Fibroblast of lung (primary cell): ENCODE results near the gene SLC25A53. TPM values are rescaled to one million over a fixed set of nuclear protein-coding genes. Genes with fewer than 3 reads are reported as not detected.
A peak's percentile ranks its signal among the peaks of the same experiment; 100 is the strongest.

Source experiments
- DNase-seq, 2 donors: peaks; one replicate each; pipeline versions ENCODE4 v3.0.0 to v3.0.0-alpha.2; 2010; ENCODE audit warnings: low read depth in 2 of 2
- H2AFZ ChIP-seq: 2 replicates; pipeline ENCODE4 v1.5.1; 2012; ENCODE audit warnings: low read length, control low read depth, inconsistent platforms
- H3K27ac ChIP-seq: 2 replicates; pipeline ENCODE4 v1.5.1; 2011; ENCODE audit warnings: low read length, control low read depth; ENCODE audit not compliant: insufficient read depth
- H3K27me3 ChIP-seq: 2 replicates; pipeline ENCODE4 v1.5.1; 2011; ENCODE audit warnings: mild to moderate bottlenecking, low read length; ENCODE audit not compliant: control insufficient read depth, insufficient read depth
- H3K36me3 ChIP-seq: 2 replicates; pipeline ENCODE4 v1.5.1; 2011; ENCODE audit warnings: low read length; ENCODE audit not compliant: control insufficient read depth, insufficient read depth
- H3K4me1 ChIP-seq: 2 replicates; pipeline ENCODE4 v1.5.1; 2011; ENCODE audit warnings: low read length; ENCODE audit not compliant: control insufficient read depth, insufficient read depth; ENCODE audit errors: extremely low read depth
- H3K4me2 ChIP-seq: 2 replicates; pipeline ENCODE4 v1.5.1; 2011; ENCODE audit warnings: low read length, control low read depth; ENCODE audit not compliant: insufficient read depth; ENCODE audit errors: extremely low read depth
- H3K4me3 ChIP-seq, 4 experiments: fragments of 200-600 bp in 1 of 4; sonication (generic) in 1 of 4; replicated peaks in 1 of 4; 2 replicates each; pipeline ENCODE4 v1.5.1; 2011 to 2016; ENCODE audit warnings: low read length in 4 of 4, low read depth in 3 of 4, mild to moderate bottlenecking in 3 of 4, control low read depth in 2 of 4, inconsistent platforms in 1 of 4, mixed read lengths in 1 of 4; ENCODE audit not compliant: insufficient read depth in 1 of 4; ENCODE audit errors: control extremely low read depth in 1 of 4
- H3K79me2 ChIP-seq: 2 replicates; pipeline ENCODE4 v1.5.1; 2012; ENCODE audit warnings: mild to moderate bottlenecking, low read length, inconsistent platforms; ENCODE audit not compliant: control insufficient read depth, insufficient read depth
- H3K9ac ChIP-seq: 2 replicates; pipeline ENCODE4 v1.5.1; 2011; ENCODE audit warnings: mild to moderate bottlenecking, low read length, control low read depth; ENCODE audit not compliant: insufficient read depth
- H3K9me3 ChIP-seq: 2 replicates; pipeline ENCODE4 v1.5.1; 2012; ENCODE audit warnings: low read depth, low read length; ENCODE audit not compliant: control insufficient read depth, insufficient read depth
- H4K20me1 ChIP-seq: 2 replicates; pipeline ENCODE4 v1.5.1; 2011; ENCODE audit warnings: low read length; ENCODE audit not compliant: control insufficient read depth, insufficient read depth; ENCODE audit errors: extremely low read depth
- EZH2 ChIP-seq: IDR thresholded peaks from 2 replicates; pipeline ENCODE4 v1.5.1; 2012; ENCODE audit warnings: low read length, control low read depth, mild to moderate bottlenecking; ENCODE audit errors: missing control alignments
- polyA minus RNA-seq: library from RNA; depleted of rRNA, polyadenylated mRNA; stranded (reverse); fragments of >200 nt; gene quantifications from 2 replicates; pipeline ENCODE4 v1.2.3, GENCODE V29; 2011; ENCODE audit warnings: low replicate concordance
- polyA plus RNA-seq, 2 donors: library from polyadenylated mRNA; depleted of rRNA in 1 of 2; stranded (reverse) in 1 of 2; unstranded in 1 of 2; fragments of >200 nt; gene quantifications; 2 replicates each; pipeline ENCODE4 v1.2.1, GENCODE V29; 2011 to 2012; ENCODE audit warnings: missing spikeins in 1 of 2
- total RNA-seq: library from RNA; depleted of rRNA; stranded (reverse); fragments of >200 nt; gene quantifications from 2 replicates; pipeline ENCODE4 v1.2.1, GENCODE V29; 2014
- TF ChIP-seq, protein P1 (sequence below), 2 donors: IDR thresholded peaks in 1 of 2; conservative IDR thresholded peaks in 1 of 2; 1 replicate in 1 of 2; 2 replicates in 1 of 2; pipeline ENCODE4 v1.5.1; 2011 to 2012; ENCODE audit warnings: low read length in 2 of 2, control low read depth in 1 of 2, inconsistent platforms in 1 of 2, low read depth in 1 of 2, mild to moderate bottlenecking in 1 of 2

SLC25A53 gene, protein sequence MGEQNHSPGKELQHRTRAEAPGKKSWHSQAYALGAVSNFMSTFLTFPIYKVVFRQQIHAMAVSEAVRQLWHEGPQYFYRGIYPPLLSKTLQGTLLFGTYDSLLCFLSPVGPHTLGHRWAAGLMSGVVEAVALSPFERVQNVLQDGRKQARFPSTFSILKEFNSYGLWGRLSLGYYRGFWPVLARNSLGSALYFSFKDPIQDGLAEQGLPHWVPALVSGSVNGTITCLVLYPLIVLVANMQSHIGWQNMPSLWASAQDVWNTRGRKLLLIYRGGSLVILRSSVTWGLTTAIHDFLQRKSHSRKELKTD
- total RNA-seq (13.4 and 13.7 TPM in 2 replicates), polyA plus RNA-seq (5.4 and 5.9 TPM in 2 replicates), polyA minus RNA-seq (5.7 and 6.0 TPM in 2 replicates)
- polyA plus RNA-seq (2012): 5.0 and 5.3 TPM in 2 replicates

DNA sequence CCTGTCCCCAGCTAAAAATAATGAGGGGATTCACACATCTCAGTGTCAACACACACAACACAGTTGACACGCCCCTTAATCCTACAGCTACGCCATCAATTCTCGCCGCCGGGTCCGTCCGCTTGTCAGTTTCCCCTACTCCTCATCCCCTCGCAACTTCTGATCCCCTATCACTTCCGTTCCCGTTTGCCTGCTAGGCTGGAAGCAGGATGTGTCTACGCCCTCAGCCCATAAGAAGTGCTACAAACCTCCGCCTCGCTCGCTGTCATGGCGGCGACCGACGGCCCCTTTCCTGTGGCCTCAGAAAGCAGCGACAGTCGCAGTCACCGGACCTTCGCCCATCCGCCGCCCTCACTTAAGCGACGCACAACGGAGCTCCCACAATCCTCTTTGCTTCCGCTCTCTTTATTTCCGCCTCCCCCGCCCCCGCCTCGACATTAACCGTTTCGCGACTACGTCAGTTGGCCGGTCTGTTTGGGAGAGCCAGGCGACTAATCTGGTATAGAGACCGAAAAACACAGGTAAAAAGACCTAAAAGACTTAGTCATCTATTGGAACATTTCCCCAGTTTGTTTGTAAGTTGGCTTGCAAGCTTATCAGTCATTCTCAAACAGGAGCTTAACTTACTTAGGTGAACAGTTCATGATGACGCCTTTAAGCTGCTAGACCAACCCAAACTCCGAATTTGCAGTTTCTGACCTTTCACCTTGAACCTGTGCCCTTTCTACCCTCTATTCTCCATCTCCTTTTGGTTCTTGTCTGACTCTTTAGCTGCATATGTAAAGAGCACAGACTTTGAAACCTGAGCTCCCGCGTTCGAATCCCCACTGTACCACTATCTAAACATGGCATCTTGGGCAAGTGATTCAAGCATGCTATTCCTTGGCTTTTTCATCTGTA, at the start of gene SLC25A53:
Gene SLC25A53, minus strand, starts transcription at position 380 of the 900 bp plus-strand sequence. CDS start 51,752 bp downstream, outside the sequence.
- Histone ChIP-seq H3K27ac (peak within 1 kb of the TSS; percentile 89), H3K4me2 (peak within 1 kb of the TSS; percentile 64), H2AFZ (peak within 1 kb of the TSS; percentile 94), H3K4me1 (no peaks in the 10 kb centered on the region), H3K27me3 (no peaks in the 10 kb centered on the region), H3K4me3 (peak within 1 kb of the TSS; percentile 47 to 88 (median 72)), H4K20me1 (no peaks in the 10 kb centered on the region), H3K36me3 (no peaks in the 10 kb centered on the region), H3K79me2 (peaks cover 6% of the 10 kb centered on the region), H3K9me3 (no peaks in the 10 kb centered on the region), H3K9ac (peak within 1 kb of the TSS; percentile 88)
- DNase-seq: peak; percentile 77 to 82
- TF ChIP-seq, protein P1, sequence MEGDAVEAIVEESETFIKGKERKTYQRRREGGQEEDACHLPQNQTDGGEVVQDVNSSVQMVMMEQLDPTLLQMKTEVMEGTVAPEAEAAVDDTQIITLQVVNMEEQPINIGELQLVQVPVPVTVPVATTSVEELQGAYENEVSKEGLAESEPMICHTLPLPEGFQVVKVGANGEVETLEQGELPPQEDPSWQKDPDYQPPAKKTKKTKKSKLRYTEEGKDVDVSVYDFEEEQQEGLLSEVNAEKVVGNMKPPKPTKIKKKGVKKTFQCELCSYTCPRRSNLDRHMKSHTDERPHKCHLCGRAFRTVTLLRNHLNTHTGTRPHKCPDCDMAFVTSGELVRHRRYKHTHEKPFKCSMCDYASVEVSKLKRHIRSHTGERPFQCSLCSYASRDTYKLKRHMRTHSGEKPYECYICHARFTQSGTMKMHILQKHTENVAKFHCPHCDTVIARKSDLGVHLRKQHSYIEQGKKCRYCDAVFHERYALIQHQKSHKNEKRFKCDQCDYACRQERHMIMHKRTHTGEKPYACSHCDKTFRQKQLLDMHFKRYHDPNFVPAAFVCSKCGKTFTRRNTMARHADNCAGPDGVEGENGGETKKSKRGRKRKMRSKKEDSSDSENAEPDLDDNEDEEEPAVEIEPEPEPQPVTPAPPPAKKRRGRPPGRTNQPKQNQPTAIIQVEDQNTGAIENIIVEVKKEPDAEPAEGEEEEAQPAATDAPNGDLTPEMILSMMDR (conservative IDR thresholded peaks at IDR 0.05 in 1 of 2, IDR thresholded peaks at IDR 0.05 in 1 of 2; ENCODE audit: low read depth in 1 of 2, low read length in 2 of 2): no peak

DNA sequence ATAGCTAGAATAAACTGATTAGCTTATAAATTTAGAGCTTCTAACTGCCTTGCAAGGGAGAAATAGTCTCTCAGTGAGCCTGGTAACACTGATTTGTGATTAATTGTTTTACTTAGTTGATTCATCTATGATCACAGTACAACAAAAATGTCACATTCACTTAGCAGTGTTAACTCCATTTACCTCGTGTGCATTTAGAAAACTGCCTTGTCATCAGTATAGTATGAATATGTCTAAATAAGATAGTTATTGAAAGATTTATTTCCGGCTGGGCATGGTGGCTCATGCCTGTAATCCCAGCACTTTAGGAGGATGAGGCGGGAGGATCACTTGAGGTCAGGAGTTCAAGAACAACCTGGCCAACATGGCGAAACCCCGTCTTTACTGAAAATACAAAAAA, 48.7 kb upstream of the SLC25A53 start:
- no peaks in the 10 kb centered on the region for H3K4me1 ChIP-seq
- H2AFZ ChIP-seq: no peak overlapping the region

More for the DNA sequence above, 48.7 kb upstream of the SLC25A53 start:
- TF ChIP-seq, protein P1 (conservative IDR thresholded peaks at IDR 0.05 in 1 of 2, IDR thresholded peaks at IDR 0.05 in 1 of 2; ENCODE audit: low read depth in 1 of 2, low read length in 2 of 2): no peak
- TF ChIP-seq EZH2: no peak
- Histone ChIP-seq H3K4me2 (no peak overlapping the region), H3K79me2 (no peaks in the 10 kb centered on the region), H3K4me3 (no peak overlapping the region), H4K20me1 (no peaks in the 10 kb centered on the region), H3K9ac (no peak overlapping the region), H3K36me3 (no peaks in the 10 kb centered on the region), H3K27me3 (no peaks in the 10 kb centered on the region), H3K27ac (no peak overlapping the region), H3K9me3 (no peaks in the 10 kb centered on the region)
- DNase-seq: no peak
